ENCODE results near the gene KANK3.
A peak's percentile ranks its signal among the peaks of the same experiment; 100 is the strongest.
"Not testable (repeated sequence)": the region's sequence is repeated elsewhere in the genome, so short reads cannot be mapped to it uniquely, and the experiment has no call there.

The KANK3 gene

GRCh38 chr19:8379156-8379891, 36.3 kb upstream of the KANK3 start:
- H3K4me3 Mint-ChIP-seq; H3K4me1 Mint-ChIP-seq; H3K27me3 Mint-ChIP-seq; DNase-seq; H3K9me3 Mint-ChIP-seq; H3K27ac Mint-ChIP-seq; ATAC-seq (replicated peaks): not testable (repeated sequence)
- peaks cover 21 to 32% of the 10 kb centered on the region in 2 donors for H3K36me3 Mint-ChIP-seq

GRCh38 chr19:8377598-8377997, 34.5 kb upstream of the KANK3 start:
- Mint-ChIP-seq H3K27me3 (no peaks in the 10 kb centered on the region), H3K9me3 (peaks cover 3 to 4% of the 10 kb centered on the region in 2 donors), H3K4me1 (no peaks in the 10 kb centered on the region), H3K4me3 (no peak overlapping the region), H3K27ac (no peak overlapping the region), H3K36me3 (peaks cover 21 to 36% of the 10 kb centered on the region in 2 donors)
- no peak for ATAC-seq (replicated peaks)
- no peak for DNase-seq

GRCh38 chr19:8376373-8376974, 33.4 kb upstream of the KANK3 start:
- not testable (repeated sequence) for H3K4me3 Mint-ChIP-seq; H3K4me1 Mint-ChIP-seq; DNase-seq; H3K27ac Mint-ChIP-seq; ATAC-seq (replicated peaks); H3K9me3 Mint-ChIP-seq; H3K27me3 Mint-ChIP-seq
- peaks cover 21 to 36% of the 10 kb centered on the region in 2 donors for H3K36me3 Mint-ChIP-seq

GRCh38 chr19:8375766-8376165, 32.7 kb upstream of the KANK3 start:
- not testable (repeated sequence) for H3K9me3 Mint-ChIP-seq; H3K27me3 Mint-ChIP-seq; H3K27ac Mint-ChIP-seq; H3K4me1 Mint-ChIP-seq; H3K4me3 Mint-ChIP-seq; ATAC-seq (replicated peaks); DNase-seq
- peaks cover 21 to 35% of the 10 kb centered on the region in 2 donors for H3K36me3 Mint-ChIP-seq

DNA sequence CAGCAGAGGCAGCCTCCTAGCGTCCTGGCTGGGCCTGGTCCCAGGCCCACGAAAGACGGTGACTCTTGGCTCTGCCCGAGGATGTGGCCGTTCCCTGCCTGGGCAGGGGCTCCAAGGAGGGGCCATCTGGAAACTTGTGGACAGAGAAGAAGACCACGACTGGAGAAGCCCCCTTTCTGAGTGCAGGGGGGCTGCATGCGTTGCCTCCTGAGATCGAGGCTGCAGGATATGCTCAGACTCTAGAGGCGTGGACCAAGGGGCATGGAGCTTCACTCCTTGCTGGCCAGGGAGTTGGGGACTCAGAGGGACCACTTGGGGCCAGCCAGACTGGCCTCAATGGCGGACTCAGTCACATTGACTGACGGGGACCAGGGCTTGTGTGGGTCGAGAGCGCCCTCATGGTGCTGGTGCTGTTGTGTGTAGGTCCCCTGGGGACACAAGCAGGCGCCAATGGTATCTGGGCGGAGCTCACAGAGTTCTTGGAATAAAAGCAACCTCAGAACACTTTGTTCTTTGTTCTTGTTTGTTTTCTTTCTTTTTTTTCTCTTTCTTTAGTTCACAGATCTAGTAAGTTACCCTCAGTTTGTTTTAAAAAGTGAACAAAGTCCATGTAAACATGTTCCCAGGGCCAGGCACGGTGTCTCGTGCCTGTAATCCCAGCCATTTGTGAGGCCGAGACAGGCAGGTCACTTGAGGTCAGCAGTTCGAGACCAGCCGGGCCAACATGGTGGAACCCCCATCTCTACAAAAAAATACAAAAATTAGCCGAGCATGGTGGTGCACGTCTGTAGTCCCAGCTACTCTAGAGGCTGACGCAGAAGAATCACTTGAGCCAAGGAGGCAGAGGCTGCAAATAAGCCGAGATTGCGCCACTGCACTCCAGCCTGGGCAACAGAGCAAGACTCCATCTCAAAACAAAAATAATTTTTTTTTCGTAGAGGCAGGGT, 31.1 kb upstream of the KANK3 start:
- H3K4me3 Mint-ChIP-seq: no peak overlapping the region
- ATAC-seq (replicated peaks): no peak
- no peak overlapping the region for H3K27ac Mint-ChIP-seq
- H3K9me3 Mint-ChIP-seq: no peaks in the 10 kb centered on the region
- no peak for DNase-seq
- no peaks in the 10 kb centered on the region for H3K27me3 Mint-ChIP-seq
- H3K4me1 Mint-ChIP-seq: peaks cover 0 to 3% of the 10 kb centered on the region in 2 donors
- peaks cover 14 to 21% of the 10 kb centered on the region in 2 donors for H3K36me3 Mint-ChIP-seq

- Mint-ChIP-seq H3K27ac (no peak overlapping the region), H3K9me3 (no peaks in the 10 kb centered on the region), H3K27me3 (peaks cover 20 to 29% of the 10 kb centered on the region in 2 donors), H3K36me3 (peaks cover 0 to 14% of the 10 kb centered on the region in 2 donors), H3K4me1 (peaks cover 10 to 11% of the 10 kb centered on the region in 2 donors), H3K4me3 (no peak overlapping the region)
- no peak for DNase-seq
- no peak for ATAC-seq (replicated peaks)
Observed at GRCh38 chr19:8371011-8371804, 28.1 kb upstream of the KANK3 start.

DNA sequence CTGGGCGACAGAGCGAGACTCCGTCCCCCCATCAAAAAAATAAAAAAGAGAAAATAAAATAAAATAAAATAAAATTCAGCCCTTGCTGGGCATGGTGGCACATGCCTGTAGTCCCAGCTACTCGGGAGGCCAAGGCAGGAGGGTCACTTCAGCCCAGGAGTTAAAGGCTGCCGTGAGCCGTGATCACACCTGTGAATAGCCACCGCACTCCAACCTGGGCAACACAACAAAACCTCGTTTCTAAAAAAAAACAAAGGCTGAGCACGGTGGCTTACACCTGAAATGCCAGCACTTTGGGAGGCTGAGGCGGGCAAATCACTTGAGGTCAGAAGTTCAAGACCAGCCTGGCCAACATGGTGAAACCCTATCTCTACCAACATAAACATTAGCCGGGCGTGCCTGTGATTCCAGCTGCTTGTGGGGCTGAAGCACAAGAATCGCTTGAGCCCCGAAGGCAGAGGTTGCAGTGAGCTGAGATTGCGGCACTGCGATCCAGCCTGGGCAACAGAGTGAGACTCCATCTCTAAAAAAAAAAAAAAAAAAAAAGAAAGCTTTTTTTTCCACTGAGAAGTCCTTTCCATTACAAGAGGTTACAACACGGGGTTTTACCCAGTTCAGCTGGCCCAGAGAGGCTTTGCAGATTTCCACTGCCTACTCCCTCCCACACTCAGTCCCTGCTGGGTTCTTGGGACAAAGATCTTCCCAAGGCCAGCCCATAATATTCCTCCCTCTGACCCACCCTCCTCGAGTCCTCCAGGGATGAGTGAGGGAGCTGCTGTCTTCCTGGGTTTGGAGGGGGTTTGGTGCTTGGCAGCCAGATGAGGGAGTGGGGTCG, 27.3 kb upstream of the KANK3 start:
- no peak for ATAC-seq (replicated peaks)
- Mint-ChIP-seq H3K27me3 (peaks cover 27 to 37% of the 10 kb centered on the region in 2 donors), H3K4me3 (no peak overlapping the region), H3K36me3 (peaks cover 0 to 11% of the 10 kb centered on the region in 2 donors), H3K4me1 (peaks cover 10 to 11% of the 10 kb centered on the region in 2 donors), H3K27ac (no peak overlapping the region), H3K9me3 (no peaks in the 10 kb centered on the region)
- DNase-seq: no peak

GRCh38 chr19:8367327-8368001, 24.4 kb upstream of the KANK3 start:
- peaks cover 40 to 56% of the 10 kb centered on the region in 2 donors for H3K27me3 Mint-ChIP-seq
- no peak overlapping the region for H3K4me3 Mint-ChIP-seq
- no peak for DNase-seq
- H3K9me3 Mint-ChIP-seq: no peaks in the 10 kb centered on the region
- no peak for ATAC-seq (replicated peaks)
- H3K27ac Mint-ChIP-seq: no peak overlapping the region
- peaks cover 19 to 26% of the 10 kb centered on the region in 2 donors for H3K4me1 Mint-ChIP-seq
- H3K36me3 Mint-ChIP-seq: peaks cover 0 to 7% of the 10 kb centered on the region in 2 donors

GRCh38 chr19:8366961-8367326, 23.9 kb upstream of the KANK3 start:
- H3K36me3 Mint-ChIP-seq: peaks cover 0 to 7% of the 10 kb centered on the region in 2 donors

DNA sequence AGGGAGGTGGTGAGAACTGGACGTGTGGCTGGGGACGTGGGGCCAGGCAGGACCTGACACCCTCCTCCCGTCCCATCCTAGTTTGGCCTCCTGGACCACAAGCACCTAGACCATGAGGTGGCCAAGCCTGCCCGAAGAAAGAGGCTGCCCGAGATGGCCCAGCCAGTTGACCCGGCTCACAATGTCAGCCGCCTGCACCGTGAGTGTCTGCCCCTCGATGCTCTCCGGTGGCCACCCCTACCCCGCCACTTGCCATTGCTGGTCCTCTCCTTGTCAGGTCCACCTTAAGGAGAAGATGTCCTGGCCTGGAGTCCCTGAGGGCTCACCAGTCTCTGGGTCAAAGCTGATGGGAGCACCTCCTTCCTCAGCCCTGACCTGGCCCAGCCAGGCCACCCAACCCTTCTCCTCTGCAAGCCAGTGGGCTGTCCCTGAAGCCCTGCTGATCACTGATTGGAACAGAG, 23.1 kb upstream of the KANK3 start:
- Mint-ChIP-seq H3K27ac (no peak overlapping the region), H3K27me3 (peaks cover 44 to 67% of the 10 kb centered on the region in 2 donors), H3K4me3 (no peak overlapping the region), H3K36me3 (peaks cover 0 to 7% of the 10 kb centered on the region in 2 donors), H3K9me3 (no peaks in the 10 kb centered on the region), H3K4me1 (peaks cover 19 to 26% of the 10 kb centered on the region in 2 donors)
- DNase-seq (no peak), ATAC-seq (replicated peaks) (no peak)

More at GRCh38 chr19:8366961-8367326, 23.9 kb upstream of the KANK3 start:
- Mint-ChIP-seq H3K9me3 (no peaks in the 10 kb centered on the region), H3K27me3 (peaks cover 40 to 61% of the 10 kb centered on the region in 2 donors), H3K4me3 (no peak overlapping the region), H3K4me1 (peaks cover 19 to 26% of the 10 kb centered on the region in 2 donors), H3K27ac (no peak overlapping the region)
- DNase-seq (no peak), ATAC-seq (replicated peaks) (no peak)

DNA sequence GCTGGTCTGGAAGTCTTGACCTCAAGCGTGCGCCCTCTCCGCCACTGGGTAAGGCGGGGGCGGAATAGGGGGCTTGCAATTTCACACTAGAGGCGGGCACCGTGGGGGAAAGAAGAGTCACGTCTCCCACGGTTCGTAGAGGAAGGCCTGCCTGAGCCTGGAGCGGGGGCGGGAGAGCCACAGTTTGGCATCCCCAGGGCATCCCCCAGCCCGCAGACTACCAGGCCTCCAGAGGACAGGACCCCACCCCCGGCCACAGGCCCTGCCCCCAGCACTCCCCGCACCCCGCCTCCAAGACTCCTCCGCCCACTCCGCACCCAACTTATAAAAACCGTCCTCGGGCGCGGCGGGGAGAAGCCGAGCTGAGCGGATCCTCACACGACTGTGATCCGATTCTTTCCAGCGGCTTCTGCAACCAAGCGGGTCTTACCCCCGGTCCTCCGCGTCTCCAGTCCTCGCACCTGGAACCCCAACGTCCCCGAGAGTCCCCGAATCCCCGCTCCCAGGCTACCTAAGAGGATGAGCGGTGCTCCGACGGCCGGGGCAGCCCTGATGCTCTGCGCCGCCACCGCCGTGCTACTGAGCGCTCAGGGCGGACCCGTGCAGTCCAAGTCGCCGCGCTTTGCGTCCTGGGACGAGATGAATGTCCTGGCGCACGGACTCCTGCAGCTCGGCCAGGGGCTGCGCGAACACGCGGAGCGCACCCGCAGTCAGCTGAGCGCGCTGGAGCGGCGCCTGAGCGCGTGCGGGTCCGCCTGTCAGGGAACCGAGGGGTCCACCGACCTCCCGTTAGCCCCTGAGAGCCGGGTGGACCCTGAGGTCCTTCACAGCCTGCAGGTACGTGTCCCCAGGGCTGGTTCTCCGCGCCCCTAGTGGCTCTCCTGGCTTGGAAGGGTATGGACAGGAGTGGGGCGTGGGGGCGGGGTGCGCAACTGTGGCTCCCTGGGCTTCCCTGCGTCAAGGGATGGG, 21.0 kb upstream of the KANK3 start, which contains the start of gene ANGPTL4:
Gene ANGPTL4 (plus strand): TSS at position 353 of the 969 bp plus-strand sequence. CDS start 167 bp downstream, at position 520.
- Mint-ChIP-seq H3K4me3 (peak within 1 kb of the TSS; percentile 76 to 80), H3K36me3 (peaks cover 0 to 7% of the 10 kb centered on the region in 2 donors), H3K9me3 (no peaks in the 10 kb centered on the region), H3K27me3 (peaks cover 44 to 67% of the 10 kb centered on the region in 2 donors), H3K27ac (peak within 1 kb of the TSS; percentile 47), H3K4me1 (peaks cover 16 to 26% of the 10 kb centered on the region in 2 donors)
- DNase-seq (no peak), ATAC-seq (replicated peaks) (peak; percentile 75 to 76)
